ENCODE measurements around the gene ADH1C.
"Not testable (repeated sequence)": the region's sequence is repeated elsewhere in the genome, so short reads cannot be mapped to it uniquely, and the experiment has no call there.

ADH1C gene

GRCh38 chr4:99359480-99360204 lies 7.1 kb upstream of the ADH1C start:
- in situ Hi-C loops (cut with HindIII; ENCODE audit: low sequenced_read_pairs) = no loop called here

DNA sequence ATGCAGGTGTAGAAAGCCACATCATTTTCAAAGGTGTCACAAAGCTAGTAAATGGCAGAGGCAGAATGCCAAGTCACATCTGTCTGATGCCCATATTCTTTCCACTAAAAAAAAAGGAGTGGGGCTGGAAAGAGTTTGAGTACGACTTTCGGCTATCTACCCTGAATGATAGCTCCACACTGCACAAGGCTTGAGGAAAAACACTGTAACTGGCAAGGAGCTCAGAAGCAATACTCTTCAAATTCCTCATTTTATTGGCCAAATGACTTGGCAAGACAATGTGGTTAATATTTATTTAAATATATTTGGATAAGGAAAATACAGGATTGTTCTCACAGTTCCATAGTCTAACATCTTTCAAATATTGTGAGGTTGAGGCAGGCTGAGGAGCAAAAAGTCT lies 5.4 kb upstream of the ADH1C start:
- in situ Hi-C loops (cut with HindIII; ENCODE audit: low sequenced_read_pairs) = no loop called here

GRCh38 chr4:99356992-99357391 lies 4.4 kb upstream of the ADH1C start:
- in situ Hi-C loops (cut with HindIII; ENCODE audit: low sequenced_read_pairs) = no loop called here

DNA sequence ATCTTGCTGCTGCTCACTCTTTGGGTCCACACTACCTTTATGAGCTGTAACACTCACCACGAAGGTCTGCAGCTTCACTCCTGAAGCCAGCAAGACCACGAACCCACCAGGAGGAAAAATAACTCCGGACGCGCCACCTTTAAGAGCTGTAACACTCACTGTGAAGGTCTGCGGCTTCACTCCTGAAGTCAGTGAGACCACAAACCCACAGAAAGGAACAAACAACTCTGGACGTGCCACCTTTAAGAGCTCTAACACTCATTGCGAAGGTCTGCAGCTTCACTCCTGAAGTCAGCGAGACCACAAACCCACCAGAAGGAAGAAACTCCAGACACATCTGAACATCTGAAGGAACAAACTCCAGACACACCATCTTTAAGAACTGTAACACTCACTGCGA lies 3.6 kb upstream of the ADH1C start:
- in situ Hi-C loops (cut with HindIII; ENCODE audit: low sequenced_read_pairs) = not testable (repeated sequence)

- in situ Hi-C loops (cut with HindIII; ENCODE audit: low sequenced_read_pairs) = no loop called here
Measured at GRCh38 chr4:99351487-99351886, 1.1 kb downstream of the ADH1C start.

DNA sequence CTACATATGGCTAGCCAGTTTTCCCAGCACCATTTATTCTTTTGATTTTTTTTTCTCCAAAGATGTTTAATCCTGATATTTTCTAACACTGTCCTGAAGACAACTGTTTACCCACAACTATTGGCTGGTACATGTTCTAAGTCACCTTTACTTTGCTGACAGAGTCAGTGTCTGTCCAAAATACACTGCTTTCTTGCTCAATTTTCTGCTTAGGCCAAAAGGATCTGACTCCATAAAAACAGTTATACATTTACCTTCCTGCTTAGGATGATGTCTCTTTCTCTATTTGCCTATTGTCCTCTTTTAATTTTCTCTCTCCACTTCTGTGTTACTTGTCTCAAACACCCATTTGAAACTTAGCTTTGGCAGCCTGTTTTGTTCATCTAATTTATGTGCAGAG lies 3.2 kb downstream of the ADH1C start:
- in situ Hi-C loops (cut with HindIII; ENCODE audit: low sequenced_read_pairs) = no loop called here

- in situ Hi-C loops (cut with HindIII; ENCODE audit: low sequenced_read_pairs) = not testable (repeated sequence)
Measured at GRCh38 chr4:99342624-99343023, 9.9 kb downstream of the ADH1C start.

DNA sequence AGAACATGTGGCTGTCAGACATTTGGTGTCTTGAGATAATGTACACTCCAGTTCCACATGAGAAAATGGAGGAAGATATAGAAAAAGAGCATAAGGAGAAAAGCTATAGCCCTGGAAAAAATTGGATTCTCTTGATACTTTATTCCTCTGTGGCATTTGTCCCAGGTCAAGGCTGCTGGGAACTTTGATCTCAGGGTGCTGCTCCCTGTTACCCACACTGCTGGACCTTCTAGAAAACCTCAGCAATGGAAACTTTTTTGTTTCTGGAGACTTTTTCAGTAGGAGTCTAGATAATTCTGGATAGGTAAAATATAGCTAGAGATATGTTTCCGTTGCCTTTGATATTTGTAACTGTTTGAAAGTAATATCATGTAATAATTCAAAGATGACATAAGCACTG lies 11.1 kb downstream of the ADH1C start:
- in situ Hi-C loops (cut with HindIII; ENCODE audit: low sequenced_read_pairs) = no loop called here

- in situ Hi-C loops (cut with HindIII; ENCODE audit: low sequenced_read_pairs) = no loop called here
Measured at GRCh38 chr4:99339172-99339571, 13.4 kb downstream of the ADH1C start.

- in situ Hi-C loops (cut with HindIII; ENCODE audit: low sequenced_read_pairs) = no loop called here
Measured at GRCh38 chr4:99336553-99336952, 16.0 kb downstream of the ADH1C start.

GRCh38 chr4:99334880-99335279 lies 17.7 kb downstream of the ADH1C start:
- in situ Hi-C loops (cut with HindIII; ENCODE audit: low sequenced_read_pairs) = no loop called here

- in situ Hi-C loops (cut with HindIII; ENCODE audit: low sequenced_read_pairs) = no loop called here
Measured at GRCh38 chr4:99330648-99331047, 21.9 kb downstream of the ADH1C start.

- in situ Hi-C loops (cut with HindIII; ENCODE audit: low sequenced_read_pairs) = no loop called here
Measured at GRCh38 chr4:99329876-99330275, 22.7 kb downstream of the ADH1C start.

- in situ Hi-C loops (cut with HindIII; ENCODE audit: low sequenced_read_pairs) = no loop called here
Measured at GRCh38 chr4:99324979-99325378, 27.6 kb downstream of the ADH1C start.

DNA sequence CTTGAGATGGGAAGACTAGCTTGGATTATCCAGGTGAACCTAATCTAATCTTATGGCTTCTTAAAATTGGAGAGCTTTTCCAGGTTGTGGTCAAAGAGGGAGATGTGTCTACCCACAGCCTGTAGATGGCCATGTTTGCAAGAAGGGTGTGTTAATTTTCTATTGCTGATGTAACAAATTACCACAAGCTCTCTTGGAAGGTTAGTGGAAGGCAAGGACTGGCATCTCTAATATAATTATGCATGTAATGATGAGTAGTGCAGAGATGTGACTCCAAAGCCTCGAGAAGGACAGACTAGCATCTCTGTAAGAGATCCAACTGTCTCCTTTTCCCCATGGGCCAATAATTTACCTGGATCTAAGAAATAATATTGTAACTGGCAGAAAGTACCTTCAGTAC lies 28.2 kb downstream of the ADH1C start:
- in situ Hi-C loops (cut with HindIII; ENCODE audit: low sequenced_read_pairs) = no loop called here

- in situ Hi-C loops (cut with HindIII; ENCODE audit: low sequenced_read_pairs) = no loop called here
Measured at GRCh38 chr4:99323756-99324155, 28.8 kb downstream of the ADH1C start.

GRCh38 chr4:99321241-99322191 lies 31.0 kb downstream of the ADH1C start, which contains the start of gene ADH1B:
Gene ADH1B, minus strand, starts transcription at chr4:99321401. Its CDS starts 70 bp downstream, at chr4:99321331.
- in situ Hi-C loops (cut with HindIII; ENCODE audit: low sequenced_read_pairs) = no loop called here

- in situ Hi-C loops (cut with HindIII; ENCODE audit: low sequenced_read_pairs) = not testable (repeated sequence)
Measured at GRCh38 chr4:99317811-99318210, 34.7 kb downstream of the ADH1C start.

GRCh38 chr4:99317354-99317753 lies 35.2 kb downstream of the ADH1C start:
- in situ Hi-C loops (cut with HindIII; ENCODE audit: low sequenced_read_pairs) = no loop called here

GRCh38 chr4:99315839-99316238 lies 36.7 kb downstream of the ADH1C start:
- in situ Hi-C loops (cut with HindIII; ENCODE audit: low sequenced_read_pairs) = no loop called here

- in situ Hi-C loops (cut with HindIII; ENCODE audit: low sequenced_read_pairs) = no loop called here
Measured at GRCh38 chr4:99314211-99314610, 38.3 kb downstream of the ADH1C start.

- in situ Hi-C loops (cut with HindIII; ENCODE audit: low sequenced_read_pairs) = no loop called here
Measured at GRCh38 chr4:99310389-99310788, 42.2 kb downstream of the ADH1C start.
